HEK293T (cell line): Measurements from ENCODE around the gene PDE7B.

Experiments
- ELF4 ChIP-seq: fragments of 450-650 bp; IDR thresholded peaks from 2 replicates; pipeline ENCODE4 v1.6.1; 2017; ENCODE audit warnings: antibody characterized with exemption
- HDGF ChIP-seq: fragments of 450-650 bp; IDR thresholded peaks from 2 replicates; pipeline ENCODE4 v1.6.1; 2017; ENCODE audit warnings: antibody characterized with exemption, borderline replicate concordance
- L3MBTL2 ChIP-seq: fragments of 450-650 bp; conservative IDR thresholded peaks from 2 replicates; pipeline ENCODE4 v1.6.1; 2016; ENCODE audit warnings: mild to moderate bottlenecking
- NFRKB ChIP-seq: fragments of 450-650 bp; IDR thresholded peaks from 2 replicates; pipeline ENCODE4 v1.6.1; 2016; ENCODE audit warnings: mild to moderate bottlenecking, moderate library complexity
- TARDBP ChIP-seq: fragments of 450-650 bp; IDR thresholded peaks from 2 replicates; pipeline ENCODE4 v1.6.1; 2016
- ZNF384 ChIP-seq: fragments of 450-650 bp; IDR thresholded peaks from 2 replicates; pipeline ENCODE4 v1.6.1; 2016

GRCh38 chr6:136076496-136076895 lies 225.0 kb downstream of the PDE7B start:
- TF ChIP-seq ZNF384 (no peak), NFRKB (no peak), ELF4 (no peak), L3MBTL2 (no peak), HDGF (no peak), TARDBP (no peak)
